Brain microvascular endothelial cell (primary cell): Measurements from ENCODE around the gene ATG4A.

Source experiments
- DNase-seq: peaks from one replicate; pipeline ENCODE4 v3.0.0-alpha.2; 2020
- H3K27ac ChIP-seq: fragments of 250-450 bp; sonication (Bioruptor Pico); 2 replicates; pipeline ENCODE4 v1.5.1; 2020; ENCODE audit warnings: mild to moderate bottlenecking, moderate library complexity
- H3K27me3 ChIP-seq: fragments of 250-450 bp; sonication (Bioruptor Pico); replicated peaks from 2 replicates; pipeline ENCODE4 v1.5.1; 2020; ENCODE audit warnings: mild to moderate bottlenecking
- H3K36me3 ChIP-seq: fragments of 250-450 bp; sonication (Bioruptor Pico); replicated peaks from 2 replicates; pipeline ENCODE4 v1.5.1; 2020; ENCODE audit warnings: mild to moderate bottlenecking
- H3K4me3 ChIP-seq: 2 replicates; pipeline ENCODE4 v1.5.1; 2011; ENCODE audit warnings: low read depth, mild to moderate bottlenecking, control low read depth, low read length, moderate library complexity
- in situ Hi-C: cut with HindIII; loops from 2 replicates; pipeline ENCODE4 v1.10.0; 2017; ENCODE audit warnings: low sequenced_read_pairs, low pct_ligation_motif_present
- TF ChIP-seq, protein P1 (sequence below): IDR thresholded peaks from 2 replicates; pipeline ENCODE4 v1.5.1; 2011; ENCODE audit warnings: low read depth, mild to moderate bottlenecking, moderate library complexity, low read length, control low read depth, inconsistent platforms; ENCODE audit errors: missing control alignments

ATG4A gene

DNA sequence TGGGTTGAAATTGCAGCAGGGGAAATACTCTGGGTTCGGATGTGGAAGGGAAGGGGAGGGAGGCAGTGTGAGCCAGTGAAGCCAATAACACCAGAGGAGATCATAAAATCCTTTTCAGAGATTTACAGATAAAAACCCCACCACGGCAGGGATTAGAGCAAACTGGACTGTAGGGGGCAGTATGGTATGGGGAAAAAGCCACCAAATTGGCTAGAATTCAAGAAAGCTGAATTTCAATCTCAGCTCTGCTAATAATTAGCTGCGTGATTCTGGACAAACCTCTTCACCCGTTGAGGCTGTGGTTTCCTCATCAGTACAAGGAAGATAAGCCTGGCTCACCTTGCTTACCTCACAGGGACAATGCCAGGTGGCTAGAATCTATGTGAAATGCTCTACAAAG lies 108.1 kb downstream of the ATG4A start:
- Histone ChIP-seq H3K27me3 (no peaks in the 10 kb centered on the region), H3K4me3 (no peak overlapping the region), H3K27ac (no peak overlapping the region), H3K36me3 (no peaks in the 10 kb centered on the region)
- in situ Hi-C loops, result no loop called here
- peak; percentile 18 for DNase-seq
- TF ChIP-seq, protein P1, sequence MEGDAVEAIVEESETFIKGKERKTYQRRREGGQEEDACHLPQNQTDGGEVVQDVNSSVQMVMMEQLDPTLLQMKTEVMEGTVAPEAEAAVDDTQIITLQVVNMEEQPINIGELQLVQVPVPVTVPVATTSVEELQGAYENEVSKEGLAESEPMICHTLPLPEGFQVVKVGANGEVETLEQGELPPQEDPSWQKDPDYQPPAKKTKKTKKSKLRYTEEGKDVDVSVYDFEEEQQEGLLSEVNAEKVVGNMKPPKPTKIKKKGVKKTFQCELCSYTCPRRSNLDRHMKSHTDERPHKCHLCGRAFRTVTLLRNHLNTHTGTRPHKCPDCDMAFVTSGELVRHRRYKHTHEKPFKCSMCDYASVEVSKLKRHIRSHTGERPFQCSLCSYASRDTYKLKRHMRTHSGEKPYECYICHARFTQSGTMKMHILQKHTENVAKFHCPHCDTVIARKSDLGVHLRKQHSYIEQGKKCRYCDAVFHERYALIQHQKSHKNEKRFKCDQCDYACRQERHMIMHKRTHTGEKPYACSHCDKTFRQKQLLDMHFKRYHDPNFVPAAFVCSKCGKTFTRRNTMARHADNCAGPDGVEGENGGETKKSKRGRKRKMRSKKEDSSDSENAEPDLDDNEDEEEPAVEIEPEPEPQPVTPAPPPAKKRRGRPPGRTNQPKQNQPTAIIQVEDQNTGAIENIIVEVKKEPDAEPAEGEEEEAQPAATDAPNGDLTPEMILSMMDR, result peak; percentile 74

DNA sequence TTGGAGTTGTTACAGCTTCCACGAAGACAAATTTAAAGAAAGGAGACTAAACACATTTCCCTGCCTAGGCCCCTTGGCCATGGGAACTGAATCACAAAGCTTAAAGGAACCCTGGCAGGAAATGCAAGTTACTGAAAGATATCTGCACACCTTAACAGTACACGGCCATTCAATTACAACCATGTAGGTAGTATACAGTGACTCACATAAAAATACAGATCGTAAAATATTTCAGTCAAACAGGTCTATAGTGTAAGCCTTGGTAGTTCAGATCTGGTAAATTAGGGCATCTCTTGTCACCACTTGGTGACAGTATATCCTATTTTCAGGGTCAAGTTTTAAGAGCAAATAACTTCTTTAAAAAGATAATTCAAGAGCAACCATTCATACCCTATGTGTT lies 112.0 kb downstream of the ATG4A start:
- TF ChIP-seq, protein P1, result no peak
- no peak for DNase-seq
- Histone ChIP-seq H3K36me3 (no peaks in the 10 kb centered on the region), H3K27ac (no peak overlapping the region), H3K27me3 (no peaks in the 10 kb centered on the region), H3K4me3 (no peak overlapping the region)
- in situ Hi-C loops, result no loop called here
